ENCODE measurements around the gene CAMKK2.

DNA sequence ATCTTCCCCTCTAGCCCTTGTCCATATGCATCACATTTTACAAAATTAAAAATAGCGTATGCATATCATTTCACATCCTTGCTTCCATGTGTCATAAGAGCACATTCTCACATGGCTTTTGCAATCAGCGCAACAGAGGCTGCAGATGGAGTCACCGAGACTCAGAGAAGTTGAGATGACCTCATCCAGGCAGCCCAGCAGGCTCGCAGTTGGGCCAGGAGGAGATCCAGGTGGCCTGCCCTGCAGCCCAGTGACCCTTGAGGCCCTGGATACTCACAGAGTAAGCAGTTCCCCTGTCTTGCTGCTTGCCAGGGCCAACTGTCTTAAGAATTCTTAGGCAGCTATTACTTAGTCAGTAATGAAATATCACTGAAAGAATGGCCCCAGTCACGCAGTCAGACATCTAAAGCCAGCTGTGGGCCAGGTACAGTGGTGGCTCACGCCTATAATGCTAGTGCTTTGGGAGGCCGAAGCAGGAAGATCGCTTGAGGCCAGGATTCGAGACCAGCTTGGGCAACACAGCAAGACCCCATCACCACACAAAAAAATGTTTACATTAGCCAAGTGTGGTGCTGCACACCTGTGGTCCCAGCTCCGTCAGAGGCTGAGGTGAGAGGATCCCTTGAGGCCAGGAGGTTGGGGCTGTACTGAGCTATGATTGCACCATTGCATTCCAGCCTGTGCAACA, 9.1 kb downstream of the CAMKK2 start:
- TF ChIP-seq, protein P1, sequence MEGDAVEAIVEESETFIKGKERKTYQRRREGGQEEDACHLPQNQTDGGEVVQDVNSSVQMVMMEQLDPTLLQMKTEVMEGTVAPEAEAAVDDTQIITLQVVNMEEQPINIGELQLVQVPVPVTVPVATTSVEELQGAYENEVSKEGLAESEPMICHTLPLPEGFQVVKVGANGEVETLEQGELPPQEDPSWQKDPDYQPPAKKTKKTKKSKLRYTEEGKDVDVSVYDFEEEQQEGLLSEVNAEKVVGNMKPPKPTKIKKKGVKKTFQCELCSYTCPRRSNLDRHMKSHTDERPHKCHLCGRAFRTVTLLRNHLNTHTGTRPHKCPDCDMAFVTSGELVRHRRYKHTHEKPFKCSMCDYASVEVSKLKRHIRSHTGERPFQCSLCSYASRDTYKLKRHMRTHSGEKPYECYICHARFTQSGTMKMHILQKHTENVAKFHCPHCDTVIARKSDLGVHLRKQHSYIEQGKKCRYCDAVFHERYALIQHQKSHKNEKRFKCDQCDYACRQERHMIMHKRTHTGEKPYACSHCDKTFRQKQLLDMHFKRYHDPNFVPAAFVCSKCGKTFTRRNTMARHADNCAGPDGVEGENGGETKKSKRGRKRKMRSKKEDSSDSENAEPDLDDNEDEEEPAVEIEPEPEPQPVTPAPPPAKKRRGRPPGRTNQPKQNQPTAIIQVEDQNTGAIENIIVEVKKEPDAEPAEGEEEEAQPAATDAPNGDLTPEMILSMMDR (conservative IDR thresholded peaks at IDR 0.05 in 1 of 2, IDR thresholded peaks at IDR 0.05 in 1 of 2; ENCODE audit: low read depth in 1 of 2, low read length in 2 of 2): no peak
- no peak for TF ChIP-seq EZH2 (IDR thresholded peaks at IDR 0.05; ENCODE audit: low read length, missing control alignments)

All from fibroblast of lung (primary cell).